ENCODE measurements around the gene HNRNPA1L2.
"Not testable (repeated sequence)": the region's sequence is repeated elsewhere in the genome, so short reads cannot be mapped to it uniquely, and the experiment has no call there.

HNRNPA1L2 gene

GRCh38 chr13:52609013-52609606 lies 33.1 kb upstream of the HNRNPA1L2 start:
- H3K27ac ChIP-seq; H3K4me3 ChIP-seq; DNase-seq (ENCODE audit: low spot score): not testable (repeated sequence)

- not testable (repeated sequence) for DNase-seq (ENCODE audit: low spot score); H3K27ac ChIP-seq
These were observed 32.1 kb upstream of the HNRNPA1L2 start for GRCh38 chr13:52610158-52610557.

GRCh38 chr13:52615134-52615801 lies 27.0 kb upstream of the HNRNPA1L2 start:
- no peak for DNase-seq (ENCODE audit: low spot score)
- H3K4me3 ChIP-seq = no peak overlapping the region
- TF ChIP-seq CTCF (IDR thresholded peaks at IDR 0.05) = no peak
- H3K27ac ChIP-seq = no peak overlapping the region

More at GRCh38 chr13:52610158-52610557, 32.1 kb upstream of the HNRNPA1L2 start:
- H3K4me3 ChIP-seq = not testable (repeated sequence)

- H3K27ac ChIP-seq = no peak overlapping the region
- TF ChIP-seq CTCF (IDR thresholded peaks at IDR 0.05) = no peak
- DNase-seq (ENCODE audit: low spot score) = no peak
- no peak overlapping the region for H3K4me3 ChIP-seq
These were observed 26.4 kb upstream of the HNRNPA1L2 start for GRCh38 chr13:52615812-52616211.

GRCh38 chr13:52617070-52618060 lies 24.9 kb upstream of the HNRNPA1L2 start:
- TF ChIP-seq CTCF (IDR thresholded peaks at IDR 0.05) = no peak
- peak; percentile 88 for DNase-seq (ENCODE audit: low spot score)
- peak overlapping the region; percentile 85 for H3K4me3 ChIP-seq
- peak overlapping the region; percentile 78 to 94 for H3K27ac ChIP-seq

GRCh38 chr13:52631083-52631690 lies 11.0 kb upstream of the HNRNPA1L2 start:
- H3K4me3 ChIP-seq = not testable (repeated sequence)

GRCh38 chr13:52638666-52639328 lies 3.4 kb upstream of the HNRNPA1L2 start:
- Histone ChIP-seq H3K27ac (no peak overlapping the region), H3K4me3 (no peak overlapping the region)
- no peak for TF ChIP-seq CTCF (IDR thresholded peaks at IDR 0.05)
- no peak for DNase-seq (ENCODE audit: low spot score)

More at GRCh38 chr13:52631083-52631690, 11.0 kb upstream of the HNRNPA1L2 start:
- not testable (repeated sequence) for DNase-seq (ENCODE audit: low spot score); H3K27ac ChIP-seq

- Histone ChIP-seq H3K4me3 (no peak overlapping the region), H3K27ac (no peak overlapping the region)
- DNase-seq (ENCODE audit: low spot score) = no peak
- TF ChIP-seq CTCF (IDR thresholded peaks at IDR 0.05) = no peak
These were observed 1.9 kb downstream of the HNRNPA1L2 start for GRCh38 chr13:52644108-52644507.
